Measurements from ENCODE around the gene INSR. TPM values are rescaled to one million over a fixed set of nuclear protein-coding genes. Genes with fewer than 3 reads are reported as not detected.

INSR gene
- total and polyA plus RNA-seq, 4 donors, result 5.8 to 64.6 (median 20.9) TPM

DNA sequence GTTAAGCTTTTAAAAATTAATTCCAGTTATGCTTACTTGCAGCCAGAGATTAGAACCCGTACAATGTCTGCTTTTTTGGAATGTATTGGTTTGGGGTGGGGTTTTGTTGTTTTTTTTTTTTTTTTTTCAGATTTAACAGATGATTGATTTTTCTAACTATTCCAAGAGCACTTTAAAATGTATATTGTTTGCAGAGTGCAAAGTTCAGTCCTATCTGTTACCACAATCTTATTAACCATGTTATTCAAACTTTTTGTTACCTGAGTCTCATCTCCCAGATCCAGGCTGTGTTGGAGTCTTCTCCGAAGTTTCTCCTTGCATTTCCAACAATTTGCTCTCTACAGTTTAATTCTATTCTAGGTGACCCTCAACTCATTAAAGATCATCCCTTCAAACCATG is 91.3 kb downstream of the INSR start:
- no peaks in the 10 kb centered on the region for H3K9me3 ChIP-seq (ENCODE audit: control insufficient read depth in 4 of 4, insufficient read depth in 3 of 4, low read length in 3 of 4)
- H3K4me1 ChIP-seq (ENCODE audit: control insufficient read depth in 5 of 5, insufficient read depth in 5 of 5, low read length in 5 of 5), result peaks cover 0 to 9% (median 5%) of the 10 kb centered on the region in 5 donors
- no peak for ATAC-seq (ENCODE audit: insufficient read depth, low FRiP score)
- no peak overlapping the region for H3K9ac ChIP-seq (ENCODE audit: insufficient read depth in 1 of 2, low read length in 2 of 2)
- DNase-seq, result no peak
- TF ChIP-seq, protein P1, sequence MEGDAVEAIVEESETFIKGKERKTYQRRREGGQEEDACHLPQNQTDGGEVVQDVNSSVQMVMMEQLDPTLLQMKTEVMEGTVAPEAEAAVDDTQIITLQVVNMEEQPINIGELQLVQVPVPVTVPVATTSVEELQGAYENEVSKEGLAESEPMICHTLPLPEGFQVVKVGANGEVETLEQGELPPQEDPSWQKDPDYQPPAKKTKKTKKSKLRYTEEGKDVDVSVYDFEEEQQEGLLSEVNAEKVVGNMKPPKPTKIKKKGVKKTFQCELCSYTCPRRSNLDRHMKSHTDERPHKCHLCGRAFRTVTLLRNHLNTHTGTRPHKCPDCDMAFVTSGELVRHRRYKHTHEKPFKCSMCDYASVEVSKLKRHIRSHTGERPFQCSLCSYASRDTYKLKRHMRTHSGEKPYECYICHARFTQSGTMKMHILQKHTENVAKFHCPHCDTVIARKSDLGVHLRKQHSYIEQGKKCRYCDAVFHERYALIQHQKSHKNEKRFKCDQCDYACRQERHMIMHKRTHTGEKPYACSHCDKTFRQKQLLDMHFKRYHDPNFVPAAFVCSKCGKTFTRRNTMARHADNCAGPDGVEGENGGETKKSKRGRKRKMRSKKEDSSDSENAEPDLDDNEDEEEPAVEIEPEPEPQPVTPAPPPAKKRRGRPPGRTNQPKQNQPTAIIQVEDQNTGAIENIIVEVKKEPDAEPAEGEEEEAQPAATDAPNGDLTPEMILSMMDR (IDR thresholded peaks at IDR 0.05; ENCODE audit: control extremely low read depth, extremely low read depth), result no peak
- H3K36me3 ChIP-seq (ENCODE audit: control insufficient read depth in 4 of 4, insufficient read depth in 4 of 4, low read length in 4 of 4), result no peaks in the 10 kb centered on the region
- 95 to 96% methylated on average over 2 of the region's 2 CpGs for WGBS, 2 donors
- H3K4me3 ChIP-seq, result no peak overlapping the region
- no peak overlapping the region for H3K27ac ChIP-seq (ENCODE audit: low read depth in 1 of 2, low read length in 1 of 2)
- H3K27me3 ChIP-seq (ENCODE audit: control insufficient read depth in 3 of 3, insufficient read depth in 3 of 3, low read length in 2 of 3), result no peaks in the 10 kb centered on the region

DNA sequence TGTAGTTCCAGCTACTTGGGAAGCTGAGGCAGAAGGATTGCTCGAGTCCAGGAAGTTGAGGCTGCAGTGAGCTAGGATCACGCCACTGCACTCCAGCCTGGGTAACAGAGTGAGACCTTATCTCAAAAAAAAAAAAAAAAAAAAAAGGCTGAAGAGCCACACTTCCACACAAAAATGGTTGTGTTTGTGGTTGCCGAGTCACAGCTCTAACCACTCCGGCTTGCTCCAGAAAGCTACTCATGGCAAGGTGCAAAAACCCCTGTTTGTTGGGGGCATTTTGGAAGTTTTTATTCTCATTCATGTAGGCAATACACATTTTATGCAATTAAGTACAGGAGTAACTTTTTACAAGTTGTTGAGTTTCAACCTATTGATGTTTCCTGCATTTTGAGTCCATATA is 93.5 kb downstream of the INSR start:
- no peak for DNase-seq
- 56 to 65% methylated on average over 4 of the region's 4 CpGs for WGBS, 2 donors
- no peak overlapping the region for H3K27ac ChIP-seq (ENCODE audit: low read depth in 1 of 2, low read length in 1 of 2)
- TF ChIP-seq, protein P1 (IDR thresholded peaks at IDR 0.05; ENCODE audit: control extremely low read depth, extremely low read depth), result no peak
- no peak overlapping the region for H3K9ac ChIP-seq (ENCODE audit: insufficient read depth in 1 of 2, low read length in 2 of 2)
- H3K36me3 ChIP-seq (ENCODE audit: control insufficient read depth in 4 of 4, insufficient read depth in 4 of 4, low read length in 4 of 4), result no peaks in the 10 kb centered on the region
- no peaks in the 10 kb centered on the region for H3K9me3 ChIP-seq (ENCODE audit: control insufficient read depth in 4 of 4, insufficient read depth in 3 of 4, low read length in 3 of 4)
- peaks cover 0 to 11% (median 6%) of the 10 kb centered on the region in 5 donors for H3K4me1 ChIP-seq (ENCODE audit: control insufficient read depth in 5 of 5, insufficient read depth in 5 of 5, low read length in 5 of 5)
- no peaks in the 10 kb centered on the region for H3K27me3 ChIP-seq (ENCODE audit: control insufficient read depth in 3 of 3, insufficient read depth in 3 of 3, low read length in 2 of 3)
- no peak for ATAC-seq (ENCODE audit: insufficient read depth, low FRiP score)
- no peak overlapping the region for H3K4me3 ChIP-seq

DNA sequence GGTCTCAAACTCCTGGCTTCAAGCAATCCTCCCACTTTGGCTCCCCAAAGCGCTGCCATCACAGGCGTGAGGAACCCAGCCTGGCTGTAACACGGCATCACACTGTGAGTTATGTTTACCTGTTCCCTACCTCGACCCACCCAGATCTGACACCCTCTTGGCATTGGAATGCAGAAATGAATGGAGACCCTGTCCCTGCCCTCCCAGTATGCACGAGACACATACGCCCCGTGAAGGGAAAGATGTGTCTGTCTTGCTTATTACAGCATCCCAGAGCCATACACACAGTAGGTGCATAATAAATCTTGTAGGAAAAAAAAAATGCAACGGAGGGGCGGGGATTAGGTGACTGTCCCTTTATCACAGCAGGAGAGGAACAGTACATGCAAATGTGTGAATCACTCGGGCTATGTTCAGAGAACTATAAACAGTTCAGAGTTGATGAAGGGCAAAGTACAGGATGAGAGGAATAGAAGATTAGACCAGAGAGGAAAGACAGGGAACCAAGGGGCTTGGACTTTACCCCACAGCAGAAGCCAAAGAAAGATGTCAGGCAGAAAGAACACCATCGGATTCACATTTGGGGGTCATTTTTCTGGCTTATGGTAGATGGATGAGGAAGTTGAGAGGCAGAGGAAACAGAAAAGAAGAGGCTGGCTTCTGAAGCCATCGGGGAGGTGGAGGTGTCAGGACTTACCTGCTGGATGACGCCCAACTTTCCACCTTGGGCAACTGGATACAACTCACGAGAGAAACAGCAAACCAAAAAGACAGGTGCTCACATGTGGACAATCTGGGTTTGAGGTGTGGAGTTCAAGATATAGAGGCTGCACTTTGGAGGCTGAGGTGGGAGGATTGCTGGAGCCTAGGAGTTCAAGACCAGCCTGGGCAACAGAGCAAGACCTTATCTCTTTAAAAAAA is 94.3 kb downstream of the INSR start:
- ATAC-seq (ENCODE audit: insufficient read depth, low FRiP score), result no peak
- H3K27ac ChIP-seq (ENCODE audit: low read depth in 1 of 2, low read length in 1 of 2), result peak overlapping the region in 1 of 2 donors; percentile 96
- H3K4me1 ChIP-seq (ENCODE audit: control insufficient read depth in 5 of 5, insufficient read depth in 5 of 5, low read length in 5 of 5), result peaks cover 0 to 11% (median 6%) of the 10 kb centered on the region in 5 donors

More for the DNA sequence above, 94.3 kb downstream of the INSR start:
- Histone ChIP-seq H3K9ac (ENCODE audit: insufficient read depth in 1 of 2, low read length in 2 of 2) (no peak overlapping the region), H3K36me3 (ENCODE audit: control insufficient read depth in 4 of 4, insufficient read depth in 4 of 4, low read length in 4 of 4) (no peaks in the 10 kb centered on the region), H3K9me3 (ENCODE audit: control insufficient read depth in 4 of 4, insufficient read depth in 3 of 4, low read length in 3 of 4) (no peaks in the 10 kb centered on the region), H3K4me3 (no peak overlapping the region), H3K27me3 (ENCODE audit: control insufficient read depth in 3 of 3, insufficient read depth in 3 of 3, low read length in 2 of 3) (no peaks in the 10 kb centered on the region)
- DNase-seq, result no peak
- 77% methylated on average over 14 of the region's 14 CpGs for WGBS, 2 donors
- TF ChIP-seq, protein P1 (IDR thresholded peaks at IDR 0.05; ENCODE audit: control extremely low read depth, extremely low read depth), result no peak

Measured in lung (tissue), 12 donors.